Heart left ventricle (tissue), 16 donors: Measurements from ENCODE around the gene SEMA5B. TPM values are rescaled to one million over a fixed set of nuclear protein-coding genes. Genes with fewer than 3 reads are reported as not detected.

ENCODE experiments used
- ATAC-seq, 4 donors: fragments of 200-7000 bp; cut with Tn5 transposase; one replicate each; pipeline ENCODE4 v1.9.1; 2020 to 2022; ENCODE audit warnings: moderate library complexity in 4 of 4, mild to moderate bottlenecking in 3 of 4, moderate number of reproducible peaks in 1 of 4
- DNase-seq, 5 donors: peaks; one replicate each; pipeline ENCODE4 v3.0.0-alpha.2; 2020
- H3K27ac ChIP-seq, 12 donors: fragments of 200-600 bp; sonication (generic) in 4 of 12; one replicate each; pipeline versions ENCODE4 v1.5.0 to v1.8.0; 2016 to 2022; ENCODE audit warnings: mild to moderate bottlenecking in 2 of 12
- H3K27me3 ChIP-seq, 9 donors: fragments of 200-600 bp; sonication (generic) in 2 of 9; one replicate each; pipeline versions ENCODE4 v1.5.1 to v1.8.0; 2016 to 2022; ENCODE audit warnings: mild to moderate bottlenecking in 3 of 9
- H3K36me3 ChIP-seq, 9 donors: fragments of 200-600 bp; sonication (generic) in 2 of 9; one replicate each; pipeline versions ENCODE4 v1.5.0 to v1.8.0; 2018 to 2022; ENCODE audit warnings: mild to moderate bottlenecking in 2 of 9
- H3K4me1 ChIP-seq, 12 donors: fragments of 200-600 bp; sonication (generic) in 4 of 12; one replicate each; pipeline versions ENCODE4 v1.5.0 to v1.8.0; 2016 to 2022; ENCODE audit warnings: mild to moderate bottlenecking in 3 of 12
- H3K4me3 ChIP-seq, 12 donors: fragments of 200-600 bp; sonication (generic) in 4 of 12; one replicate each; pipeline versions ENCODE4 v1.5.0 to v1.8.0; 2017 to 2022; ENCODE audit warnings: mild to moderate bottlenecking in 9 of 12, moderate library complexity in 4 of 12
- H3K9me3 ChIP-seq, 12 donors: fragments of 200-600 bp; sonication (generic) in 4 of 12; one replicate each; pipeline versions ENCODE4 v1.5.0 to v1.8.0; 2016 to 2022; ENCODE audit warnings: mild to moderate bottlenecking in 1 of 12
- CTCF ChIP-seq, 12 donors: fragments of 200-600 bp; sonication (generic) in 4 of 12; IDR thresholded peaks; one replicate each; pipeline versions ENCODE4 v1.5.0 to v1.8.0; 2018 to 2022; ENCODE audit warnings: antibody characterized with exemption in 12 of 12, mild to moderate bottlenecking in 5 of 12
- POLR2A ChIP-seq, 2 donors: fragments of 450-650 bp; IDR thresholded peaks; one replicate each; pipeline ENCODE4 v1.6.1; 2017; ENCODE audit warnings: antibody characterized with exemption in 2 of 2, mild to moderate bottlenecking in 2 of 2, moderate library complexity in 2 of 2
- WGBS, 4 donors: extraction: QIAGEN DNeasy Blood & Tissue Kit in 2 of 4; methylation state at CpG; one replicate each; pipeline versions ENCODE4 v1.1.5 to v1.1.7; 2013 to 2018; 5-methylcytosine and 5-hydroxymethylcytosine counted together
- intact Hi-C, 10 donors: fragments of 100-400 bp; cut with DNase I; formaldehyde crosslinking; loops; one replicate each; pipeline versions ENCODE4 v1.11.1 to v1.14.2; 2022
- polyA plus RNA-seq, 2 donors: library from polyadenylated mRNA; stranded (reverse); fragments of 200-250 nt; gene quantifications; one replicate each; pipeline ENCODE4 v1.2.3, GENCODE V29; 2013
- total RNA-seq, 9 donors: library from RNA; depleted of rRNA in 2 of 9; stranded (reverse); fragments of >200 nt in 2 of 9; fragmentation: NEBNext Ultra II Directional in 3 of 9; extraction: Animal tissue kit (Norgen Biotek cat#: 25700) in 3 of 9; gene quantifications; one replicate each; pipeline versions ENCODE4 v1.1.0 to v1.2.4, GENCODE V29; 2016 to 2023
- donor health status: ischemic (EF 13 %, LVEDD 7.1; RV severe dilation, severe dysfunction).
- donor health status: healthy with polysubstance abuse.
- donor health status: DM: no; HTN: yes; CAD: no.
- donor health status: DM: no; HTN: no; CAD: no.
- donor health status: ischemic (EF 25% LVEDD 6.9; RV normal size, moderate dysfunction).
- donor health status: ischemic (EF 25% LVEDD 5.7; RV mildly dilated, moderate dysfunction).
- donor health status: healthy.
- donor health status: DM: yes; HTN: yes; CAD: no.
- donor health status: ischemic (EF 35%, LVEDD 5.7; RV mildly dilated, moderate dysfunction).
- donor health status: nonischemic (EF 11% LVEDD 7.7; RV severe dilation, severe dysfunction).
- donor health status: DM: yes; HTN: yes; CAD: no.
- donor health status: PGD.
- donor health status: ischemic (EF 29% LVEDD 5.4; RV normal size, mild dysfunction).
- donor health status: nonischemic (EF 23%, LVEDD 6.1; RV moderate dilation, normal function).

The SEMA5B gene
- total and polyA plus RNA-seq, 11 donors: 2.2 to 16.7 (median 7.0) TPM

GRCh38 chr3:122986693-122987179, 40.8 kb downstream of the SEMA5B start:
- TF ChIP-seq POLR2A (IDR thresholded peaks at IDR 0.05) (no peak), CTCF (IDR thresholded peaks at IDR 0.05) (no peak)
- Histone ChIP-seq H3K27me3 (peaks cover 0 to 4% (median 0%) of the 10 kb centered on the region in 9 donors), H3K4me3 (no peak overlapping the region), H3K9me3 (no peaks in the 10 kb centered on the region), H3K36me3 (no peaks in the 10 kb centered on the region), H3K4me1 (peaks cover 0 to 51% (median 23%) of the 10 kb centered on the region in 12 donors), H3K27ac (no peak overlapping the region)
- DNase-seq: no peak
- no peak for ATAC-seq
- WGBS, 4 donors: 61 to 70% (median 65%) methylated on average over 6 of the region's 6 CpGs
- intact Hi-C loops: loop anchor here in 1 of 10 donors (5.0 kb wide), 1 partner anchor 36 kb away; no protein-coding TSS in a partner anchor

GRCh38 chr3:122985539-122985938, 42.0 kb downstream of the SEMA5B start:
- peaks cover 0 to 46% (median 20%) of the 10 kb centered on the region in 12 donors for H3K4me1 ChIP-seq

GRCh38 chr3:122984650-122985049, 42.9 kb downstream of the SEMA5B start:
- 79 to 89% (median 85%) methylated on average over 3 of the region's 3 CpGs for WGBS, 4 donors
- ATAC-seq: no peak

More at GRCh38 chr3:122985539-122985938, 42.0 kb downstream of the SEMA5B start:
- ATAC-seq (no peak), DNase-seq (no peak)
- peaks cover 0 to under 1% (median 0%) of the 10 kb centered on the region in 9 donors for H3K27me3 ChIP-seq
- 90 to 92% (median 92%) methylated on average over 4 of the region's 4 CpGs for WGBS, 4 donors
- no peak overlapping the region for H3K4me3 ChIP-seq
- intact Hi-C loops: loop anchor here in 1 of 10 donors (5.0 kb wide), 1 partner anchor 37 kb away; no protein-coding TSS in a partner anchor
- H3K9me3 ChIP-seq: no peaks in the 10 kb centered on the region
- H3K27ac ChIP-seq: no peak overlapping the region
- TF ChIP-seq POLR2A (IDR thresholded peaks at IDR 0.05) (no peak), CTCF (IDR thresholded peaks at IDR 0.05) (no peak)
- no peaks in the 10 kb centered on the region for H3K36me3 ChIP-seq

GRCh38 chr3:122984007-122984406, 43.6 kb downstream of the SEMA5B start:
- Histone ChIP-seq H3K27ac (peak overlapping the region in 2 of 12 donors; percentile 14 to 19), H3K27me3 (no peaks in the 10 kb centered on the region), H3K4me3 (no peak overlapping the region), H3K9me3 (no peaks in the 10 kb centered on the region), H3K36me3 (no peaks in the 10 kb centered on the region), H3K4me1 (peaks cover 0 to 53% (median 28%) of the 10 kb centered on the region in 12 donors)
- intact Hi-C loops: loop anchor here in 4 of 10 donors (5.0 kb wide), 2 partner anchors 37 to 42 kb away; no protein-coding TSS in a partner anchor
- no peak for ATAC-seq
- no peak for TF ChIP-seq CTCF (IDR thresholded peaks at IDR 0.05)
- no peak for TF ChIP-seq POLR2A (IDR thresholded peaks at IDR 0.05)
- 82 to 89% (median 86%) methylated on average over 11 of the region's 11 CpGs for WGBS, 4 donors
- DNase-seq: no peak

More at GRCh38 chr3:122984650-122985049, 42.9 kb downstream of the SEMA5B start:
- intact Hi-C loops: loop anchor here in 4 of 10 donors (5.0 kb wide), 3 partner anchors 37 to 42 kb away; no protein-coding TSS in a partner anchor
- Histone ChIP-seq H3K36me3 (no peaks in the 10 kb centered on the region), H3K27me3 (no peaks in the 10 kb centered on the region), H3K4me3 (no peak overlapping the region), H3K27ac (no peak overlapping the region), H3K9me3 (no peaks in the 10 kb centered on the region), H3K4me1 (peaks cover 0 to 48% (median 22%) of the 10 kb centered on the region in 12 donors)
- TF ChIP-seq CTCF (IDR thresholded peaks at IDR 0.05): no peak
- no peak for DNase-seq
